ENCODE results near the gene TELO2. TPM values are rescaled to one million over a fixed set of nuclear protein-coding genes. Genes with fewer than 3 reads are reported as not detected.

The TELO2 gene
- total RNA-seq, 2 donors from 2014 or later, result 85.0 to 91.7 TPM

GRCh38 chr16:1510272-1510671, 17.1 kb downstream of the TELO2 start:
- Mint-ChIP-seq H3K4me3 (no peak overlapping the region), H3K4me1 (no peaks in the 10 kb centered on the region), H3K27me3 (ENCODE audit: insufficient read depth) (no peaks in the 10 kb centered on the region), H3K27ac (peak overlapping the region; percentile 39), H3K36me3 (ENCODE audit: low read depth) (peaks cover 43% of the 10 kb centered on the region), H3K9me3 (peaks cover 7% of the 10 kb centered on the region)
- no peak overlapping the region for H3K4me3 ChIP-seq (ENCODE audit: low read length)
- H3K4me1 ChIP-seq (ENCODE audit: control insufficient read depth, insufficient read depth, low read length), result no peaks in the 10 kb centered on the region
- no peak for TF ChIP-seq CTCF (conservative IDR thresholded peaks at IDR 0.05)
- WGBS, 2 experiments (ENCODE audit: insufficient coverage in 1 of 2, insufficient read length in 1 of 2), result 91 to 96% methylated on average over 10 of the region's 10 CpGs
- no peak overlapping the region for H3K27ac ChIP-seq (ENCODE audit: low read depth, low read length)
- H3K27me3 ChIP-seq (ENCODE audit: control insufficient read depth, insufficient read depth, low read length, poor library complexity, severe bottlenecking), result no peaks in the 10 kb centered on the region
- no peak overlapping the region for H3K9ac ChIP-seq (ENCODE audit: extremely low read depth, low read length, poor library complexity, severe bottlenecking)
- peaks cover 5% of the 10 kb centered on the region for H3K9me3 ChIP-seq (ENCODE audit: control insufficient read depth, low read length)
- H3K36me3 ChIP-seq (ENCODE audit: control insufficient read depth, insufficient read depth, low read length), result no peaks in the 10 kb centered on the region
- no peak for DNase-seq

DNA sequence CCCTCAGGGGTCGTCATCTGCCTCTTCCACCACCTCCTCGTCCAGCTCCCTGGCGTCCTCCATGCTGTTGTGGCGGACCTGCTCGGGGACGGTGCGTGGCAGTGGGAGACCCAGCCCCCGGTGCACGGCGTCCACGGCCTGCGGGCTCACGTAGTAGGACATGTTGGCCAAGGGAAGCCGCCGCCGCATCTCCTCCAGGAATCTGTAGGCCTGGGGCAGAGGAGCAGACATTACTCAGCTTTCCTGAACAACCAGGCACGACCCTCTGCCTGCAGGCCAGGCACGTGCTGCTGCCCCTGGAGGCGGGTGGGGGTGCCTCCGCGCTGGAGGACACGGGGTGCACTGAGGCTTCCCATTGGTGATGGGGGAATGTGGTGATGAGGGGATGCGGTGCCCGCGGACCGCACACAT, 17.8 kb downstream of the TELO2 start:
- Histone ChIP-seq H3K9ac (ENCODE audit: extremely low read depth, low read length, poor library complexity, severe bottlenecking) (no peak overlapping the region), H3K36me3 (ENCODE audit: control insufficient read depth, insufficient read depth, low read length) (no peaks in the 10 kb centered on the region), H3K9me3 (ENCODE audit: control insufficient read depth, low read length) (peaks cover 6% of the 10 kb centered on the region), H3K27me3 (ENCODE audit: control insufficient read depth, insufficient read depth, low read length, poor library complexity, severe bottlenecking) (no peaks in the 10 kb centered on the region), H3K4me3 (ENCODE audit: low read length) (no peak overlapping the region), H3K4me1 (ENCODE audit: control insufficient read depth, insufficient read depth, low read length) (no peaks in the 10 kb centered on the region), H3K27ac (ENCODE audit: low read depth, low read length) (no peak overlapping the region)
- Mint-ChIP-seq H3K4me1 (no peaks in the 10 kb centered on the region), H3K4me3 (no peak overlapping the region), H3K27ac (no peak overlapping the region), H3K9me3 (peaks cover 8% of the 10 kb centered on the region), H3K36me3 (ENCODE audit: low read depth) (peaks cover 43% of the 10 kb centered on the region), H3K27me3 (ENCODE audit: insufficient read depth) (no peaks in the 10 kb centered on the region)
- TF ChIP-seq CTCF (conservative IDR thresholded peaks at IDR 0.05), result peak; percentile 40
- 40 to 97% methylated on average over 1 to 26 of the region's 26 CpGs for WGBS, 2 experiments (ENCODE audit: insufficient coverage in 1 of 2, insufficient read length in 1 of 2)
- DNase-seq, result no peak

DNA sequence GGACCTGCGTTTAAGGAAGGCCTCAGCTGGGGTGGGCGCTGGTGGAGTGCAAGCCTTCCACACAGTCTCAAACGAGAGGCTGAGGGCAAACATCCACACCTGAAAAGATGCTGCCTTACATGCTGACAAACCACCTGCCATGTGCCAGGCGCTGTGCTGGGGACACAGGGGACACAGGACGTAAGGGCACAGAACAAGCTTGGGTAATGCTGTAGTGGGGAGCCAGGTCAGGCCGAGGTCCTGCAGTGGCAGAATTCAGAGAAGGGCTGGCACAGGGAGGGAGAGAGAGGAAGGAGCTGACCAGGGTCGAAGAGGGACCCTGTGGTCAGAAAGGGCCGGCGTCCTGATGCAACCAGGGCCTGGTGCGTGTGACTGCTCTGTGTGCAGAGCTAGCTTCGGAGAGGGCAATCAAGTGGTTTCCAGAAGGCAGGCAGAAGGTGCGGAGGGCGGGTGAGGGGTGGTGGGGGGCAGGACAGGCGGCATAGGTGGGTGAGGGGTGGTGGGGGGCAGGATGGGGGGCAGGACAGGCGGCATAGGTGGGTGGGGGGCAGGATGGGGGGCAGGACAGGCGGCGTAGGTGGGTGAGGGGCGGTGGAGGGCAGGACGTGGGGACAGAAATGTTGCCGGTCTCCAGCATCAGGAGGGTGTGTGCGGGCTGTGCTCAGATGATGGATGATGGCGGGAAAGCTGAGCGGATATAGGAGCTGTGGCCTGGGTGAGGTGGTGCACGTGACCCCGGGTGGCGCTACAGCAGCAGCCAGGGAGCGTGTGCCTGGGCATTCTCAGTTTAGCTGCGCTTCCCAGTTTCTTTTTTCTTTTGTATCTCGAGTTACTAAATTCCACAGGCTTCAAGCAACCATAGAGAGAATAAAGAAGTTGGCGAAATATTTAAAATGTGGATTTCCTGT, 18.8 kb downstream of the TELO2 start:
- Histone ChIP-seq H3K9me3 (ENCODE audit: control insufficient read depth, low read length) (peaks cover 6% of the 10 kb centered on the region), H3K9ac (ENCODE audit: extremely low read depth, low read length, poor library complexity, severe bottlenecking) (no peak overlapping the region), H3K4me1 (ENCODE audit: control insufficient read depth, insufficient read depth, low read length) (no peaks in the 10 kb centered on the region), H3K27ac (ENCODE audit: low read depth, low read length) (no peak overlapping the region), H3K27me3 (ENCODE audit: control insufficient read depth, insufficient read depth, low read length, poor library complexity, severe bottlenecking) (no peaks in the 10 kb centered on the region), H3K4me3 (ENCODE audit: low read length) (no peak overlapping the region), H3K36me3 (ENCODE audit: control insufficient read depth, insufficient read depth, low read length) (no peaks in the 10 kb centered on the region)
- Mint-ChIP-seq H3K27ac (peak overlapping the region; percentile 61), H3K9me3 (peaks cover 8% of the 10 kb centered on the region), H3K36me3 (ENCODE audit: low read depth) (peaks cover 44% of the 10 kb centered on the region), H3K27me3 (ENCODE audit: insufficient read depth) (no peaks in the 10 kb centered on the region), H3K4me1 (no peaks in the 10 kb centered on the region), H3K4me3 (no peak overlapping the region)
- no peak for TF ChIP-seq CTCF (conservative IDR thresholded peaks at IDR 0.05)
- 94 to 96% methylated on average over 9 to 27 of the region's 30 CpGs for whole genome bisulfite sequencing, 2 experiments (ENCODE audit: insufficient coverage in 1 of 2, insufficient read length in 1 of 2)
- DNase-seq, result no peak
